IMR-90 (cell line): ENCODE data around the gene SPPL3. TPM values are rescaled to one million over a fixed set of nuclear protein-coding genes. Genes with fewer than 3 reads are reported as not detected.

ENCODE experiments used
- ATAC-seq: fragments of 200-7000 bp; cut with Tn5 transposase; 2 replicates; pipeline ENCODE4 v1.9.1; 2020; ENCODE audit warnings: low read depth, mild to moderate bottlenecking, moderate library complexity
- BruUV-seq: library from RNA; stranded (reverse); fragments of 400-500 nt; replicated peaks from 2 replicates; lab custom pipeline; 2021; lab: Mats Ljungman, UMichigan
- CTCF ChIA-PET: fragments of 300-600 bp; formaldehyde crosslinking; extraction: SDS; loops from one replicate; lab custom pipeline; 2021; ENCODE audit warnings: antibody characterized with exemption; lab: Yijun Ruan, JAX
- POLR2A ChIA-PET: fragments of 300-600 bp; sonication (Branson Sonifier 250); formaldehyde crosslinking; loops from one replicate; lab custom pipeline; 2022; ENCODE audit warnings: antibody characterized with exemption; ENCODE audit not compliant: unreplicated experiment; lab: Charles Lee
- DNase-seq: peaks from one replicate; pipeline ENCODE4 v3.0.0; 2013
- H2AFZ ChIP-seq: replicated peaks from 2 replicates; pipeline ENCODE3; 2013; ENCODE audit warnings: low read length, mild to moderate bottlenecking; ENCODE audit not compliant: poor library complexity
- H2AK5ac ChIP-seq: 2 replicates; pipeline ENCODE4 v1.6.1; 2013; ENCODE audit warnings: low read depth, low read length, inconsistent platforms
- H2AK9ac ChIP-seq: replicated peaks from 2 replicates; pipeline ENCODE3; 2013; ENCODE audit warnings: mild to moderate bottlenecking, low read depth, low read length, moderate library complexity; ENCODE audit not compliant: poor library complexity
- H2BK120ac ChIP-seq: 2 replicates; pipeline ENCODE4 v1.6.1; 2013; ENCODE audit warnings: low read depth, low read length, inconsistent platforms
- H2BK15ac ChIP-seq: 3 replicates; pipeline ENCODE4 v1.6.1; 2013; ENCODE audit warnings: low read depth, low read length, inconsistent platforms
- H2BK20ac ChIP-seq: 2 replicates; pipeline ENCODE4 v1.6.1; 2013; ENCODE audit warnings: low read depth, mild to moderate bottlenecking, inconsistent platforms, low read length, moderate library complexity
- H2BK5ac ChIP-seq: 2 replicates; pipeline ENCODE4 v1.6.1; 2013; ENCODE audit warnings: mild to moderate bottlenecking, low read depth, low read length, inconsistent platforms; ENCODE audit not compliant: poor library complexity, severe bottlenecking
- H3K14ac ChIP-seq: replicated peaks from 2 replicates; pipeline ENCODE4 v1.6.1; 2013; ENCODE audit warnings: low read depth, low read length, inconsistent platforms
- H3K18ac ChIP-seq: 2 replicates; pipeline ENCODE4 v1.6.1; 2013; ENCODE audit warnings: low read depth, low read length, control low read depth
- H3K23ac ChIP-seq: 2 replicates; pipeline ENCODE4 v1.6.1; 2013; ENCODE audit warnings: low read depth, low read length, inconsistent platforms
- H3K27ac ChIP-seq: 2 replicates; pipeline ENCODE4 v1.5.1; 2013; ENCODE audit warnings: mild to moderate bottlenecking, control low read depth, low read length; ENCODE audit not compliant: insufficient read depth
- H3K27me3 ChIP-seq: 2 replicates; pipeline ENCODE4 v1.6.1; 2013; ENCODE audit warnings: low read length; ENCODE audit not compliant: control insufficient read depth, insufficient read depth
- H3K36me3 ChIP-seq: 2 replicates; pipeline ENCODE4 v1.6.1; 2013; ENCODE audit warnings: low read length, mixed read lengths; ENCODE audit not compliant: control insufficient read depth, insufficient read depth
- H3K4ac ChIP-seq: 2 replicates; pipeline ENCODE4 v1.6.1; 2013; ENCODE audit warnings: low read depth, low read length, inconsistent platforms
- H3K4me1 ChIP-seq: 2 replicates; pipeline ENCODE4 v1.6.1; 2013; ENCODE audit warnings: low read length, mixed read lengths; ENCODE audit not compliant: control insufficient read depth, insufficient read depth
- H3K4me2 ChIP-seq: 2 replicates; pipeline ENCODE4 v1.6.1; 2013; ENCODE audit warnings: low read depth, mild to moderate bottlenecking, control low read depth, low read length, moderate library complexity
- H3K4me3 ChIP-seq: 2 replicates; pipeline ENCODE4 v1.5.1; 2013; ENCODE audit warnings: low read depth, mild to moderate bottlenecking, control low read depth, low read length, moderate library complexity; ENCODE audit not compliant: insufficient read depth
- H3K56ac ChIP-seq: 2 replicates; pipeline ENCODE4 v1.6.1; 2013; ENCODE audit warnings: low read length, inconsistent platforms; ENCODE audit not compliant: insufficient read depth; ENCODE audit errors: extremely low read depth
- H3K79me1 ChIP-seq, 2 experiments: 2 replicates each; pipeline ENCODE4 v1.6.1; 2013; ENCODE audit warnings: low read length in 2 of 2, inconsistent platforms in 1 of 2, low read depth in 1 of 2
- H3K9ac ChIP-seq: 2 replicates; pipeline ENCODE4 v1.6.1; 2013; ENCODE audit warnings: low read depth, low read length, control low read depth
- H3K9me1 ChIP-seq: 2 replicates; pipeline ENCODE4 v1.6.1; 2013; ENCODE audit warnings: low read length, inconsistent platforms; ENCODE audit not compliant: insufficient read depth
- H3K9me3 ChIP-seq: 2 replicates; pipeline ENCODE4 v1.6.1; 2013; ENCODE audit warnings: low read length; ENCODE audit not compliant: control insufficient read depth, insufficient read depth
- H4K20me1 ChIP-seq: 2 replicates; pipeline ENCODE4 v1.6.1; 2013; ENCODE audit warnings: low read length, inconsistent platforms; ENCODE audit not compliant: insufficient read depth
- H4K5ac ChIP-seq: 2 replicates; pipeline ENCODE4 v1.6.1; 2013; ENCODE audit warnings: mild to moderate bottlenecking, low read depth, low read length, control low read depth
- H4K8ac ChIP-seq, 2 experiments: 2 replicates each; pipeline ENCODE4 v1.6.1; 2013; ENCODE audit warnings: low read depth in 2 of 2, low read length in 2 of 2, control low read depth in 1 of 2, inconsistent platforms in 1 of 2
- H4K91ac ChIP-seq: 2 replicates; pipeline ENCODE4 v1.6.1; 2013; ENCODE audit warnings: low read depth, low read length, inconsistent platforms; ENCODE audit not compliant: insufficient read depth
- BHLHE40 ChIP-seq: fragments of 150-350 bp; IDR thresholded peaks from 2 replicates; pipeline ENCODE4 v1.6.1; 2016; ENCODE audit warnings: mild to moderate bottlenecking, low read depth, low read length
- MXI1 ChIP-seq: IDR thresholded peaks from 2 replicates; pipeline ENCODE4 v1.6.1; 2012; ENCODE audit warnings: low read depth, mild to moderate bottlenecking, low read length, moderate library complexity, borderline replicate concordance
- NFE2L2 ChIP-seq: fragments of 150-350 bp; IDR thresholded peaks from 2 replicates; pipeline ENCODE4 v1.6.1; 2016; ENCODE audit warnings: low read depth, mild to moderate bottlenecking, low read length
- RAD21 ChIP-seq: IDR thresholded peaks from 2 replicates; pipeline ENCODE4 v1.6.1; 2012; ENCODE audit warnings: low read length, improper control_type of control experiment
- dilution Hi-C: fragments of 300-500 bp; cut with HindIII; formaldehyde crosslinking; loops from one replicate; pipeline ENCODE4 v1.14.3; 2018; ENCODE audit warnings: low sequenced_read_pairs; ENCODE audit not compliant: unreplicated experiment
- in situ Hi-C: fragments of 300-500 bp; cut with MboI; formaldehyde crosslinking; loops from 3 replicates; pipeline ENCODE4 v1.14.3; 2019; ENCODE audit warnings: low sequenced_read_pairs, inconsistent platforms, mixed read lengths
- intact Hi-C: fragments of 100-400 bp; cut with micrococcal nuclease; formaldehyde crosslinking; loops from 2 replicates; pipeline ENCODE4 v1.10.0; 2022
- polyA plus RNA-seq, 3 experiments: library from polyadenylated mRNA; depleted of rRNA; stranded (reverse); fragments of >200 nt; gene quantifications; 2 replicates each; pipeline ENCODE4 v1.2.3, GENCODE V29; 2012; ENCODE audit warnings: low replicate concordance in 1 of 3
- total RNA-seq: library from RNA; depleted of rRNA; stranded (reverse); fragments of >200 nt; gene quantifications from 2 replicates; pipeline ENCODE4 v1.2.3, GENCODE V29; 2012
- TF ChIP-seq, protein P1 (sequence below): conservative IDR thresholded peaks from 2 replicates; pipeline ENCODE4 v1.5.1; 2012; ENCODE audit warnings: mild to moderate bottlenecking, low read depth, low read length, improper control_type of control experiment

Gene SPPL3
- total and polyA plus RNA-seq, 2 of the 4 experiments (the other 2 are of a cell fraction) = 1.6 to 18.0 TPM

DNA sequence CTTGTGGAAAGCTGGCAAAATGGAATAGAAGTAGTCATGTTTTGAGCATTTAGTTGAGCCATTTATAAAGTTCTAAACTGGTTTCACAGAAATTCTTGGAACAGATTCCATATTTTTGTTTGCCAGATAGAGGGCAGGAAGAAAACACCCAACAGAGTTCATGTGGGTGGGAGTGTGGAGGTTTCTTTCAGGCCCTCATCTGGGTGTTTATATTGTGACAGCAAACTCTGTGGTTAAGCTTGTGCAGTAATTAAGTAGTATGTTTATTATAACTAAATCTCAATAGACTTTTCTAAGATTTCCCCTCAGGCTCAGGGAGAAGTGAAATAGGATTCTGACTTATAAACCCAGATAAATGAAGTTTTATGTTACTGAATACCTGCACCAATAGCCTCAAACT is 57.4 kb downstream of the SPPL3 start:
- H2BK15ac ChIP-seq = no peak overlapping the region
- intact Hi-C loops (loop anchor here (5.0 kb wide), 1 partner anchor 41 kb away; no protein-coding TSS in a partner anchor), in situ Hi-C loops (no loop called here), dilution Hi-C loops (no loop called here)
- H3K4ac ChIP-seq = no peak overlapping the region
- DNase-seq (peak; percentile 50), ATAC-seq (peak; percentile 63)
- no peak overlapping the region for H3K56ac ChIP-seq
- peaks cover 9% of the 10 kb centered on the region; the same call in 1 of the 2 replicates for H3K9me1 ChIP-seq
- H2AK5ac ChIP-seq = no peak overlapping the region
- no peak overlapping the region for H4K8ac ChIP-seq
- no peak overlapping the region for H2BK120ac ChIP-seq
- H3K27ac ChIP-seq = no peak overlapping the region
- no peak overlapping the region for H3K14ac ChIP-seq
- H3K9ac ChIP-seq = no peak overlapping the region
- no peak overlapping the region for H4K91ac ChIP-seq
- peaks cover 34 to 79% of the 10 kb centered on the region in 2 experiments for H3K79me1 ChIP-seq
- ChIA-PET POLR2A (no interaction called here), CTCF (interaction anchor here (1.6 kb wide), 1 partner anchor 12 kb away, joined by 3 read pairs; no protein-coding TSS in a partner anchor)
- H2BK5ac ChIP-seq = no peak overlapping the region
- H2BK20ac ChIP-seq = no peak overlapping the region
- no peak overlapping the region for H3K23ac ChIP-seq
- H3K4me2 ChIP-seq = 0 out of 2 replicates have a peak overlapping the region, but pooled peaks have one; percentile 31
- H4K20me1 ChIP-seq = peaks cover 67% of the 10 kb centered on the region
- no peaks in the 10 kb centered on the region for H3K9me3 ChIP-seq
- no peaks in the 10 kb centered on the region for H3K27me3 ChIP-seq
- no peak overlapping the region for H3K18ac ChIP-seq
- H3K4me1 ChIP-seq = peaks cover 15% of the 10 kb centered on the region
- peaks cover 3% of the 10 kb centered on the region for H3K36me3 ChIP-seq
- no TSS peak for BruUV-seq
- 0 out of 2 replicates have a peak, but pooled peaks have one; percentile 19 for TF ChIP-seq BHLHE40
- no peak for TF ChIP-seq MXI1
- TF ChIP-seq NFE2L2 = no peak
- TF ChIP-seq, protein P1, sequence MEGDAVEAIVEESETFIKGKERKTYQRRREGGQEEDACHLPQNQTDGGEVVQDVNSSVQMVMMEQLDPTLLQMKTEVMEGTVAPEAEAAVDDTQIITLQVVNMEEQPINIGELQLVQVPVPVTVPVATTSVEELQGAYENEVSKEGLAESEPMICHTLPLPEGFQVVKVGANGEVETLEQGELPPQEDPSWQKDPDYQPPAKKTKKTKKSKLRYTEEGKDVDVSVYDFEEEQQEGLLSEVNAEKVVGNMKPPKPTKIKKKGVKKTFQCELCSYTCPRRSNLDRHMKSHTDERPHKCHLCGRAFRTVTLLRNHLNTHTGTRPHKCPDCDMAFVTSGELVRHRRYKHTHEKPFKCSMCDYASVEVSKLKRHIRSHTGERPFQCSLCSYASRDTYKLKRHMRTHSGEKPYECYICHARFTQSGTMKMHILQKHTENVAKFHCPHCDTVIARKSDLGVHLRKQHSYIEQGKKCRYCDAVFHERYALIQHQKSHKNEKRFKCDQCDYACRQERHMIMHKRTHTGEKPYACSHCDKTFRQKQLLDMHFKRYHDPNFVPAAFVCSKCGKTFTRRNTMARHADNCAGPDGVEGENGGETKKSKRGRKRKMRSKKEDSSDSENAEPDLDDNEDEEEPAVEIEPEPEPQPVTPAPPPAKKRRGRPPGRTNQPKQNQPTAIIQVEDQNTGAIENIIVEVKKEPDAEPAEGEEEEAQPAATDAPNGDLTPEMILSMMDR = no peak
- TF ChIP-seq RAD21 = no peak
- H2AK9ac ChIP-seq = no peak overlapping the region
- no peak overlapping the region for H2AFZ ChIP-seq
- no peak overlapping the region for H3K4me3 ChIP-seq
- no peak overlapping the region for H4K5ac ChIP-seq
